Smooth muscle cell (in vitro differentiated cells): ENCODE measurements around the gene MYO9A. TPM values are rescaled to one million over a fixed set of nuclear protein-coding genes. Genes with fewer than 3 reads are reported as not detected.

Experiments
- DNase-seq: peaks from one replicate; lab custom pipeline; 2025; ENCODE audit not compliant: unreplicated experiment; lab: John Stamatoyannopoulos, UW
- H2AFZ ChIP-seq: fragments of 200-600 bp; sonication (generic); 2 replicates; pipeline ENCODE4 v1.6.0; 2016; ENCODE audit warnings: antibody characterized with exemption, low read depth, mild to moderate bottlenecking
- H3F3A ChIP-seq: fragments of 200-600 bp; sonication (generic); 2 replicates; pipeline ENCODE4 v1.6.0; 2017; ENCODE audit warnings: antibody characterized with exemption, low read depth
- H3K27ac ChIP-seq: fragments of 200-600 bp; sonication (generic); 2 replicates; pipeline ENCODE4 v1.5.1; 2016; ENCODE audit warnings: low read depth, mild to moderate bottlenecking
- H3K27me3 ChIP-seq: fragments of 200-600 bp; sonication (generic); 2 replicates; pipeline ENCODE4 v1.6.1; 2016; ENCODE audit warnings: low read depth, mild to moderate bottlenecking
- H3K36me3 ChIP-seq: fragments of 200-600 bp; sonication (generic); 2 replicates; pipeline ENCODE4 v1.5.1; 2016; ENCODE audit warnings: low read depth
- H3K4me1 ChIP-seq: fragments of 200-600 bp; sonication (generic); 2 replicates; pipeline ENCODE4 v1.5.1; 2016; ENCODE audit warnings: low read depth
- H3K4me2 ChIP-seq: fragments of 200-600 bp; sonication (generic); 2 replicates; pipeline ENCODE4 v1.6.0; 2016; ENCODE audit warnings: mild to moderate bottlenecking
- H3K4me3 ChIP-seq: fragments of 200-600 bp; sonication (generic); 2 replicates; pipeline ENCODE4 v1.5.1; 2016; ENCODE audit warnings: mild to moderate bottlenecking
- H3K79me2 ChIP-seq: fragments of 200-600 bp; sonication (generic); 2 replicates; pipeline ENCODE4 v1.6.0; 2016; ENCODE audit warnings: low read depth, mild to moderate bottlenecking
- H3K9ac ChIP-seq: fragments of 200-600 bp; sonication (generic); 2 replicates; pipeline ENCODE4 v1.6.0; 2016; ENCODE audit warnings: low read depth
- H3K9me3 ChIP-seq: fragments of 200-600 bp; sonication (generic); replicated peaks from 2 replicates; pipeline ENCODE4 v1.5.1; 2016; ENCODE audit warnings: low read depth
- H4K20me1 ChIP-seq: fragments of 200-600 bp; sonication (generic); 2 replicates; pipeline ENCODE4 v1.6.0; 2016; ENCODE audit warnings: low read depth
- whole genome bisulfite sequencing: methylation state at CpG from one replicate; pipeline ENCODE4 v1.1.7; 2016; ENCODE audit warnings: low lambda C conversion rate; 5-methylcytosine and 5-hydroxymethylcytosine counted together
- polyA plus RNA-seq: library from polyadenylated mRNA; unstranded; fragments of >200 nt; fragmentation: Nextera tagmentation; extraction: Ambion mirVana; gene quantifications from 2 replicates; pipeline ENCODE4 v1.2.1, GENCODE V29; 2016
- total RNA-seq: library from RNA; depleted of rRNA; stranded (reverse); fragments of >200 nt; gene quantifications from 2 replicates; pipeline ENCODE4 v1.2.3, GENCODE V29; 2014
- TF ChIP-seq, protein P1 (sequence below): fragments of 200-600 bp; sonication (generic); IDR thresholded peaks from 2 replicates; pipeline ENCODE4 v1.5.1; 2017; ENCODE audit warnings: borderline replicate concordance, mild to moderate bottlenecking, antibody characterized with exemption; ENCODE audit not compliant: insufficient read depth, poor library complexity, severe bottlenecking

The MYO9A gene
- total and polyA plus RNA-seq, 2 experiments from 2014 or later: 10.7 to 36.9 TPM

DNA sequence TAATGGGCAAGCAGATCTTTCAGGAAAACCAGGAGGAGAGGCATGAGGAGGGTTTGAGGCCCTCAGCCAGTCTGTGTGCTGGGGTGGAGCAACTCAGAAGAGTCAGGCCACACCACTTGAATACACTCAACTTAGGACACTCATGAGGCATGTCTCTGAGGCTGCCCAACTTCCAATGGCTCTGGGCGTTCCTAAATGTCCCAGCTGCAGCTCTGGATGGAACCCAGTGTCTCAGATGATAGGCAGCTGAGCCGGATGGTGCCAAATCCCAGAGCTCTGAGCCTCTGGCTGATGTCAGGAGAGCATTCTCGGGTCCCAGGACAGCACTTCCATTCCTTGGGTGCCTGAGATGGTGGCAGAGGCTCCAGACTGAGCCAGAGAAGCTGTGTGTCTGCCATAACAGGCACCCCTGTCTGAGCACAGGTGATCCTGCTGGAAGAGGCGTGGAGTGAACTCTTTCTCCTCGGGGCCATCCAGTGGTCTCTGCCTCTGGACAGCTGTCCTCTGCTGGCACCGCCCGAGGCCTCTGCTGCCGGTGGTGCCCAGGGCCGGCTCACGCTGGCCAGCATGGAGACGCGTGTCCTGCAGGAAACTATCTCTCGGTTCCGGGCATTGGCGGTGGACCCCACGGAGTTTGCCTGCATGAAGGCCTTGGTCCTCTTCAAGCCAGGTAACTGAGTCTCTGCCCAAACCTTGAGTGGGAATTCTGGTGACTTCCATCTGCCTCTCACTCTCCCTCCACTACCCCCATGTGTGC is 304.8 kb downstream of the MYO9A start:
- H3K36me3 ChIP-seq: no peaks in the 10 kb centered on the region
- no peaks in the 10 kb centered on the region for H3K79me2 ChIP-seq
- no peak overlapping the region for H3K4me2 ChIP-seq
- no peak for DNase-seq
- no peaks in the 10 kb centered on the region for H3F3A ChIP-seq
- H3K4me1 ChIP-seq: peaks cover 1% of the 10 kb centered on the region
- H2AFZ ChIP-seq: no peak overlapping the region
- H3K27me3 ChIP-seq: no peaks in the 10 kb centered on the region
- no peak overlapping the region for H3K4me3 ChIP-seq
- no peaks in the 10 kb centered on the region for H4K20me1 ChIP-seq
- TF ChIP-seq, protein P1, sequence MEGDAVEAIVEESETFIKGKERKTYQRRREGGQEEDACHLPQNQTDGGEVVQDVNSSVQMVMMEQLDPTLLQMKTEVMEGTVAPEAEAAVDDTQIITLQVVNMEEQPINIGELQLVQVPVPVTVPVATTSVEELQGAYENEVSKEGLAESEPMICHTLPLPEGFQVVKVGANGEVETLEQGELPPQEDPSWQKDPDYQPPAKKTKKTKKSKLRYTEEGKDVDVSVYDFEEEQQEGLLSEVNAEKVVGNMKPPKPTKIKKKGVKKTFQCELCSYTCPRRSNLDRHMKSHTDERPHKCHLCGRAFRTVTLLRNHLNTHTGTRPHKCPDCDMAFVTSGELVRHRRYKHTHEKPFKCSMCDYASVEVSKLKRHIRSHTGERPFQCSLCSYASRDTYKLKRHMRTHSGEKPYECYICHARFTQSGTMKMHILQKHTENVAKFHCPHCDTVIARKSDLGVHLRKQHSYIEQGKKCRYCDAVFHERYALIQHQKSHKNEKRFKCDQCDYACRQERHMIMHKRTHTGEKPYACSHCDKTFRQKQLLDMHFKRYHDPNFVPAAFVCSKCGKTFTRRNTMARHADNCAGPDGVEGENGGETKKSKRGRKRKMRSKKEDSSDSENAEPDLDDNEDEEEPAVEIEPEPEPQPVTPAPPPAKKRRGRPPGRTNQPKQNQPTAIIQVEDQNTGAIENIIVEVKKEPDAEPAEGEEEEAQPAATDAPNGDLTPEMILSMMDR: no peak
- 94% methylated on average over 16 of the region's 16 CpGs for whole genome bisulfite sequencing
- no peak overlapping the region for H3K9ac ChIP-seq
- no peak overlapping the region for H3K27ac ChIP-seq
- no peaks in the 10 kb centered on the region for H3K9me3 ChIP-seq

GRCh38 chr15:71811752-71812735 is 305.9 kb downstream of the MYO9A start:
- H3K4me3 ChIP-seq: no peak overlapping the region
- peaks cover 12% of the 10 kb centered on the region for H3K4me1 ChIP-seq
- DNase-seq: no peak
- H3K27me3 ChIP-seq: no peaks in the 10 kb centered on the region
- H3K9ac ChIP-seq: no peak overlapping the region
- no peaks in the 10 kb centered on the region for H4K20me1 ChIP-seq
- TF ChIP-seq, protein P1: no peak
- WGBS: 93% methylated on average over 37 of the region's 38 CpGs
- H3K79me2 ChIP-seq: no peaks in the 10 kb centered on the region
- no peaks in the 10 kb centered on the region for H3F3A ChIP-seq
- H3K27ac ChIP-seq: no peak overlapping the region
- H3K4me2 ChIP-seq: no peak overlapping the region
- H2AFZ ChIP-seq: no peak overlapping the region
- no peaks in the 10 kb centered on the region for H3K9me3 ChIP-seq
- no peaks in the 10 kb centered on the region for H3K36me3 ChIP-seq

DNA sequence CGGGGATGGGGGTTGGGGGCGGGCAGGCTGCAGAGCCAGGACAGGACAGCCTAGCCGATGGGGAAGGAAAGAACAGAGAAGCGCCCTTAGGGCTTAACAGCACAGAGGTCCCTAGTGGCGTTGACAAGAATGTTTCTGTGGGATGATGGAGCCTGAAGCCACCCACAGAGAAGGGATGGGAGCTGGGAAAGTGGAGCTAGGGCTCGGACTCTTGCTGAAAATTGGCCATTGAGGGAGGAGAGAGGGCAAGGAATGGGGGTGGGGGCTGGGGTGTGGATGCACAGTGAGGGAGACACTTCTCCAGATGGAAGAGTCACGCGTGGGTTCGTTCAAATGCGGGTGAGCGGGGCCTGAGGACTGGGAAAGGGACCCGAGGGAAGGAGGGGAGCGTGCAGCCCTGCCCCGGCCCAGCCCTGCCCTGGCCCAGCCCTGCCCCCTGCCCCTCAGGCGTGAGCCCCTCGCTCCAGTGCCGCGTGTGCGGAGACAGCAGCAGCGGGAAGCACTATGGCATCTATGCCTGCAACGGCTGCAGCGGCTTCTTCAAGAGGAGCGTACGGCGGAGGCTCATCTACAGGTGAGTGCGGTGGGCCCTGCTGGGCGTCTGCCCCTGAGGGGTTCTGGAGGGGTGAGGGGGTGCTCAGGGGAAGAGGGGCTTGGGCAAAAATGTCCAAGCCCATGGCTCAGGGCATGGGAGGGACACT is 306.8 kb downstream of the MYO9A start:
- H3K36me3 ChIP-seq: no peaks in the 10 kb centered on the region
- 89% methylated on average over 20 of the region's 27 CpGs for WGBS
- no peak for DNase-seq
- H4K20me1 ChIP-seq: no peaks in the 10 kb centered on the region
- no peak overlapping the region for H2AFZ ChIP-seq
- no peak overlapping the region for H3K4me2 ChIP-seq
- H3K27ac ChIP-seq: no peak overlapping the region
- H3F3A ChIP-seq: no peaks in the 10 kb centered on the region
- peaks cover 21% of the 10 kb centered on the region for H3K4me1 ChIP-seq
- H3K4me3 ChIP-seq: no peak overlapping the region
- no peaks in the 10 kb centered on the region for H3K9me3 ChIP-seq
- H3K27me3 ChIP-seq: no peaks in the 10 kb centered on the region
- H3K9ac ChIP-seq: no peak overlapping the region
- no peaks in the 10 kb centered on the region for H3K79me2 ChIP-seq
- TF ChIP-seq, protein P1: no peak
